ENCODE results near the gene SIM1. TPM values are rescaled to one million over a fixed set of nuclear protein-coding genes. Genes with fewer than 3 reads are reported as not detected.

Gene SIM1
- total RNA-seq, 1 donor from 2014 or later = not detected

DNA sequence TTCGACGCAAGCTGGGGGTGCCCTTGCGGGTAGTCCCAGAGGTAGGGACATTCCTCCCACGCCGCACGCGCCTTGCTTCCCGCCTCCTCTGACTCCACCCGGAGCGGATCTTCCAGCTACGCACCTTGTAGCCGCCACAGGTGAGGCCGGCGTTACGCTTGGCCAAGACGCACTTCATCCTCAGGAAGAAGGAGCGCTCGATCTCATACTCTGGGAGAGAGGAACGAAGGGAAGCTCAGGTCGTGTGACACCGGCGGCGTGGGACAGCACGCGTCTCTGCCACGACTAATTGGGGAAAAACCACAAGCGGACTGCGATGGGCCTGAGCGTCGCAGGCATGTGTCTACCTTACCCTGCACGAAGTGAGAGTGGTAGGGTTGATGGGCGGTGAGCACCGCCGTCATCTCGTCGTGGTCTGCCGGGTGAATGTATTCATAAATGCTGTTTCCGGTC lies 15.5 kb downstream of the SIM1 start:
- Mint-ChIP-seq H3K9me3 (no peaks in the 10 kb centered on the region), H3K36me3 (no peaks in the 10 kb centered on the region), H3K4me3 (no peak overlapping the region), H3K27ac (no peak overlapping the region), H3K27me3 (ENCODE audit: low read depth) (peaks cover 15% of the 10 kb centered on the region), H3K4me1 (no peaks in the 10 kb centered on the region)
- TF ChIP-seq, protein P1, sequence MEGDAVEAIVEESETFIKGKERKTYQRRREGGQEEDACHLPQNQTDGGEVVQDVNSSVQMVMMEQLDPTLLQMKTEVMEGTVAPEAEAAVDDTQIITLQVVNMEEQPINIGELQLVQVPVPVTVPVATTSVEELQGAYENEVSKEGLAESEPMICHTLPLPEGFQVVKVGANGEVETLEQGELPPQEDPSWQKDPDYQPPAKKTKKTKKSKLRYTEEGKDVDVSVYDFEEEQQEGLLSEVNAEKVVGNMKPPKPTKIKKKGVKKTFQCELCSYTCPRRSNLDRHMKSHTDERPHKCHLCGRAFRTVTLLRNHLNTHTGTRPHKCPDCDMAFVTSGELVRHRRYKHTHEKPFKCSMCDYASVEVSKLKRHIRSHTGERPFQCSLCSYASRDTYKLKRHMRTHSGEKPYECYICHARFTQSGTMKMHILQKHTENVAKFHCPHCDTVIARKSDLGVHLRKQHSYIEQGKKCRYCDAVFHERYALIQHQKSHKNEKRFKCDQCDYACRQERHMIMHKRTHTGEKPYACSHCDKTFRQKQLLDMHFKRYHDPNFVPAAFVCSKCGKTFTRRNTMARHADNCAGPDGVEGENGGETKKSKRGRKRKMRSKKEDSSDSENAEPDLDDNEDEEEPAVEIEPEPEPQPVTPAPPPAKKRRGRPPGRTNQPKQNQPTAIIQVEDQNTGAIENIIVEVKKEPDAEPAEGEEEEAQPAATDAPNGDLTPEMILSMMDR (IDR thresholded peaks at IDR 0.05; ENCODE audit: unreplicated experiment) = no peak
- no peak for DNase-seq (ENCODE audit: low spot score in 2 of 2, unreplicated experiment in 2 of 2)

DNA sequence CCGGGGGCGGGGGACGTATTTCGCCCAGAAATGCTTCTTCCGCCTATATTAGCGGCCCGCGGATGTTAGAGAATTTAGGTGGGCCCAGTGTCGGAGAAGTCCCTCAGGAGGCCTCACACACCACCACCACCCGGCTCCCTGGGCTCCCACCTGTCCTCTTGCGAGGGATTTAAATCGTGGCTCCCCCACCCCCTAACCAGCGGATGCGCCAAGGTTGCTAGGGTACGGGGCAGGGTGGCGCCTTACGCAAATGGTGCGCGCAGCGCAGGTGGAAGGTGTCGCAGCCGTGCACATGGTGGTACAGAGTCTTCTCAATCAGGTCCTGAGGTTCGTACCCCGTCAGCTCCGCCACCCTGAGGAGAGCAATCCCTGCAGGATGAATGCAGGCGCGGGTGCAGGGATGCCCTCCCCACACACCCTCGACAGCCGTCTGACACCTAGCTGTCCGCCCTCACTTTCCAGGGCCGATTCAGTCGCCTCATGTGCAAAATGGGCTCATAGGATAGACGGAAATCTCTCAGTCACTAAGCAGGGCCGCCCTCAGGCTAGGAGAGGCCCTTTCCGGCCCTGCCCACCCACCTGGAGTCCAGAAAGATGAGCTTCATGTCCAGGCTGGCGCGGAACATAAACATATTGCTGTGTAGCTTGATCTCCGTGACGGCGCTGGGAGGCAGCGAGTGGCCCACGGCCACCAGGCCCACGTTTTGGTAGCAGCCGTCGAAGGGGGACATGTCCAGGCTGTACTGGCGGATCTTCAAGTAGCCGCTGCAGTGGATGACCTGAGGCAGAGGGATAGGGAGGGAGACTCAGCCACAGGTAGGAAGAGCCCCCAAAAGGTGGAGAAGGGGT lies 16.6 kb downstream of the SIM1 start:
- H3K4me3 Mint-ChIP-seq = no peak overlapping the region
- no peaks in the 10 kb centered on the region for H3K4me1 Mint-ChIP-seq
- peaks cover 24% of the 10 kb centered on the region for H3K27me3 Mint-ChIP-seq (ENCODE audit: low read depth)
- H3K27ac Mint-ChIP-seq = no peak overlapping the region
- TF ChIP-seq, protein P1 (IDR thresholded peaks at IDR 0.05; ENCODE audit: unreplicated experiment) = no peak
- H3K9me3 Mint-ChIP-seq = no peaks in the 10 kb centered on the region
- no peak for DNase-seq (ENCODE audit: low spot score in 2 of 2, unreplicated experiment in 2 of 2)
- no peaks in the 10 kb centered on the region for H3K36me3 Mint-ChIP-seq

DNA sequence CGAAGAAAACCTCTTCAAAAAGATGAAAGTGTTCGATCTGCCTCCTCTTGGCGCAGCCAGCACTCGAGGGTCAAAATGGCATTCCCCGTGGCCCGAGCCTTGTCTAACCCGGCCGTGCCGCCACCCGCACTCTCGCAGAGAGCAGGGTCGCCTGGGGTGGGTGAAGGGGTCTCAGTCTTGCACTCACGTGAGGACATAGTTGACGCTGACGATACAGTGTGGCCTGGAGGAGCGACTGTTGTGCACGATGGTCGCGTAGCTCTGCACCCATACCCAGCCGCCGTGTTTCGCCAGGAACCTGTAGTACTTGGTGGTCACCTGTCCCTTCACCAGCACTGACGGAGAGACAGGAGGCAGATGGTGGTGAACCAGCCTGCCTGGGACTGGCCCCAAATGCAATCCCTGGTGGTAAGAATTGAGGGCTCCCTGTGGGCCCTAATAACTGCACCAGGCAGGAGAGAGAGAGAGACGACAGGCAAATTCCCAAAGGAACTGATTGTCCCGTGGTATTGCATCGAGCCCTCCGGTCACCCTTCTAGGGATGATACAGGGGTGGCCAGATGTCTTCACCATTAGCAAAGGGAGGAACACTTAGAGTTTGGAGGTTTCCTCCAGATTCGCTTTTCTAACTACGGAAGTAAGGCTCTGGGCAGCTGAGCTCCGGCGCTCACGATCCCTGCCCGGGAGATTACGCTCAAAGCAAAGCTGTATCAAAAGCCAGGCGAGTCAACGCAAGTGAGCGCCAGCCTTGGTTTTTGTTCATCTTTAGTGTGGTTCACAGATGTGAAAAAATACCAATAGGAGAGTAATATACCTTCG lies 17.4 kb downstream of the SIM1 start:
- Mint-ChIP-seq H3K9me3 (no peaks in the 10 kb centered on the region), H3K36me3 (no peaks in the 10 kb centered on the region), H3K27me3 (ENCODE audit: low read depth) (peaks cover 26% of the 10 kb centered on the region), H3K4me3 (no peak overlapping the region), H3K27ac (no peak overlapping the region), H3K4me1 (no peaks in the 10 kb centered on the region)
- no peak for DNase-seq (ENCODE audit: low spot score in 2 of 2, unreplicated experiment in 2 of 2)
- TF ChIP-seq, protein P1 (IDR thresholded peaks at IDR 0.05; ENCODE audit: unreplicated experiment) = no peak

DNA sequence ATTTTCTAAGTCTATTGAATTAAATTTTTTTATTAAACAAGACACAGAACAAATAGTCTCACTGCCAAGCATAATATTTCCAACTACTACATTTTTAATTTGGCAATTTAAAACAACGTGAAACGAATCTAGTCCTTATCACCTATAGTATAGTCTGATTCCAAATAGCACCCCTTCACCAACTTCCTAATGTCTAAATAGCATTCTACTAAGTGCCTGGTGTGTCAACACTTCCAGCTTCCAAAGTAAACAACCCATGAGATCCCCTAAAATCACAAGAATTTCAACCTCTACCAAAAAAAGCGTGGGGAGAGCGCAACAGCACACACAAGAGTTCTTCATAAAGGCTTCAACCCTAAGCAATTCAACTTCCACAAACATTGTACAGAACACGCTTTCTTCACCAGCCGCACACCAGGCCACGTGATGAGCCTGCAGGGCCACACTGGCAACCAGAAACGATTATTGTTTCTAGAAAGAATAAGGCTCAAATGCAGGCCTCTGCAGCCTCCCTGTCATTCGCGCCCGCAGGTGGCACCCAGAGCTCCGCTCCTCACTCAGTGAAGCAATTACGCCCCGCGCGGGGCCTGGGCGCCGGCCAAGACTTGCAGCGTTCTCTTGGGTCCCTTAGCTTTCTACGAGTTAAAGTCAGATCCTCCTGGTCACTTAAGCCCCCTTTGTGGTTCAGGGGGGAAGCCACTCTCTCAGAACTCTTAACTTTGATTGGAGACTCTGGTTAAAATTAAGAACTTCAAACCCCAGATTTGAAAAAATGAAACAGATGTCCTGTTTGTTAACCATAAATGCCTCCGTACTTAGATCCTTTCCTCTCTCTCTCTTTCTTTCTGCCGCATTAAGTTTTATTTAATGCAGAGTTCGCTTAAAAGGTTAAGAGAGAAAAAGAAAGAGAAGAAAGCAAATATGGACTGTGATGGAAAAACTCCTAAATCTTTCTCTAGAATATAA lies 18.3 kb downstream of the SIM1 start:
- Mint-ChIP-seq H3K4me1 (no peaks in the 10 kb centered on the region), H3K9me3 (no peaks in the 10 kb centered on the region), H3K36me3 (no peaks in the 10 kb centered on the region), H3K4me3 (no peak overlapping the region), H3K27me3 (ENCODE audit: low read depth) (peaks cover 33% of the 10 kb centered on the region), H3K27ac (no peak overlapping the region)
- no peak for DNase-seq (ENCODE audit: low spot score in 2 of 2, unreplicated experiment in 2 of 2)
- TF ChIP-seq, protein P1 (IDR thresholded peaks at IDR 0.05; ENCODE audit: unreplicated experiment) = no peak

DNA sequence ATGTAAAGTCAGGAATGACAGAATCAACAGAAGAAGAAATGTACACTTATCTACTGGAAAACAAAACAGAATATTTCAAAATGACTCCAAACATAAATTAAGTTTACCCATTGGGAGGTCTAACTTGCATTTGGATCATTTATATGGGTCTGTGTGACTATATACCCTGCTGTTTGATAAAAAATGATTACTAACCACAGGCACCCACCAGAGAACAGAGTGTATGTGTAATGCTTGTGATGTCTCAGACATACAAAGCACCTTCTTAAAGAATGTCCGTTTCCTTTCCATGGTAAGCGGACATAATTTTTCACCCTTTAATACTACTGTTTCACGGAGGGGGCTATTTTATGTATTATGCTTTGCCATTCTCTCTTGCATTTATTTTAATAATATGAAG lies 19.2 kb downstream of the SIM1 start:
- H3K4me1 Mint-ChIP-seq = no peaks in the 10 kb centered on the region
- peaks cover 41% of the 10 kb centered on the region for H3K27me3 Mint-ChIP-seq (ENCODE audit: low read depth)
- no peak overlapping the region for H3K27ac Mint-ChIP-seq
- DNase-seq (ENCODE audit: low spot score in 2 of 2, unreplicated experiment in 2 of 2) = no peak
- no peaks in the 10 kb centered on the region for H3K9me3 Mint-ChIP-seq
- TF ChIP-seq, protein P1 (IDR thresholded peaks at IDR 0.05; ENCODE audit: unreplicated experiment) = no peak
- no peaks in the 10 kb centered on the region for H3K36me3 Mint-ChIP-seq
- no peak overlapping the region for H3K4me3 Mint-ChIP-seq
